Activated naive CD4-positive, alpha-beta T cell treated with anti-CD3 and anti-CD28 coated beads, Interleukin-2, amount 10 ng/mL, durations not matched to agents 7 days and 5 days (primary cell): ENCODE data around the gene GALR1.
"Not testable (repeated sequence)": the region's sequence is repeated elsewhere in the genome, so short reads cannot be mapped to it uniquely, and the experiment has no call there.

Source experiments
- CTCF ChIA-PET: fragments of 350-600 bp; sonication (Branson Sonifier 250); formaldehyde crosslinking; loops from one replicate; lab custom pipeline; 2021; ENCODE audit warnings: antibody characterized with exemption; lab: Charles Lee
- DNase-seq: peaks from one replicate; pipeline ENCODE4 v3.0.0-alpha.2; 2020
- H3K27ac Mint-ChIP-seq: one replicate; pipeline ENCODE4 v1.8.0; 2021; ENCODE audit warnings: mild to moderate bottlenecking, moderate library complexity, mixed read lengths
- H3K27me3 Mint-ChIP-seq: one replicate; pipeline ENCODE4 v1.8.0; 2021; ENCODE audit warnings: mild to moderate bottlenecking, mixed read lengths
- H3K36me3 Mint-ChIP-seq: one replicate; pipeline ENCODE4 v1.8.0; 2021; ENCODE audit warnings: mixed read lengths
- H3K4me1 Mint-ChIP-seq: one replicate; pipeline ENCODE4 v1.8.0; 2021; ENCODE audit warnings: mixed read lengths
- H3K4me3 Mint-ChIP-seq: one replicate; pipeline ENCODE4 v1.8.0; 2021; ENCODE audit warnings: mild to moderate bottlenecking, moderate library complexity, mixed read lengths
- H3K9me3 Mint-ChIP-seq: one replicate; pipeline ENCODE4 v1.8.0; 2021; ENCODE audit warnings: mixed read lengths

Gene GALR1

GRCh38 chr18:77223221-77223639 is 26.4 kb upstream of the GALR1 start:
- Mint-ChIP-seq H3K4me1 (peaks cover 3% of the 10 kb centered on the region), H3K27ac (no peak overlapping the region), H3K4me3 (no peak overlapping the region), H3K27me3 (peaks cover 15% of the 10 kb centered on the region), H3K36me3 (no peaks in the 10 kb centered on the region), H3K9me3 (no peaks in the 10 kb centered on the region)
- CTCF ChIA-PET = interaction anchor here (1.2 kb wide), 1 partner anchor 11 kb away, joined by 5 read pairs; no protein-coding TSS in a partner anchor
- no peak for DNase-seq

GRCh38 chr18:77223653-77224052 is 26.0 kb upstream of the GALR1 start:
- no peak for DNase-seq
- Mint-ChIP-seq H3K9me3 (no peaks in the 10 kb centered on the region), H3K4me1 (peaks cover 2% of the 10 kb centered on the region), H3K27ac (no peak overlapping the region), H3K4me3 (no peak overlapping the region), H3K27me3 (peaks cover 15% of the 10 kb centered on the region), H3K36me3 (no peaks in the 10 kb centered on the region)
- CTCF ChIA-PET = no interaction called here

GRCh38 chr18:77230645-77231044 is 19.0 kb upstream of the GALR1 start:
- no peak for DNase-seq
- Mint-ChIP-seq H3K27ac (no peak overlapping the region), H3K27me3 (peaks cover 25% of the 10 kb centered on the region), H3K9me3 (no peaks in the 10 kb centered on the region), H3K4me3 (no peak overlapping the region), H3K36me3 (no peaks in the 10 kb centered on the region), H3K4me1 (no peaks in the 10 kb centered on the region)
- CTCF ChIA-PET = no interaction called here

- Mint-ChIP-seq H3K36me3 (no peaks in the 10 kb centered on the region), H3K4me1 (no peaks in the 10 kb centered on the region), H3K9me3 (peaks cover 14% of the 10 kb centered on the region), H3K4me3 (no peak overlapping the region), H3K27me3 (peaks cover 23% of the 10 kb centered on the region), H3K27ac (no peak overlapping the region)
- DNase-seq = no peak
- CTCF ChIA-PET = no interaction called here
Measured at GRCh38 chr18:77234504-77235365, 14.9 kb upstream of the GALR1 start.

- CTCF ChIA-PET, H3K36me3 Mint-ChIP-seq, H3K4me3 Mint-ChIP-seq, DNase-seq, H3K4me1 Mint-ChIP-seq, H3K27ac Mint-ChIP-seq: not testable (repeated sequence)
- peaks cover 16% of the 10 kb centered on the region for H3K9me3 Mint-ChIP-seq
- peaks cover 29% of the 10 kb centered on the region for H3K27me3 Mint-ChIP-seq
Measured at GRCh38 chr18:77239285-77239684, 10.4 kb upstream of the GALR1 start.

GRCh38 chr18:77248873-77249568 is 627 bp upstream of the GALR1 start:
- peak overlapping the region; percentile 32 for H3K4me3 Mint-ChIP-seq
- H3K27me3 Mint-ChIP-seq = peaks cover 79% of the 10 kb centered on the region
- peaks cover 1% of the 10 kb centered on the region for H3K36me3 Mint-ChIP-seq
- no peak for DNase-seq
- peaks cover 12% of the 10 kb centered on the region for H3K4me1 Mint-ChIP-seq
- CTCF ChIA-PET = no interaction called here
- H3K9me3 Mint-ChIP-seq = peaks cover 7% of the 10 kb centered on the region
- H3K27ac Mint-ChIP-seq = peak overlapping the region; percentile 8

GRCh38 chr18:77250501-77250925 is 865 bp downstream of the GALR1 start:
- H3K27ac Mint-ChIP-seq = peak overlapping the region; percentile 50
- peaks cover 12% of the 10 kb centered on the region for H3K4me1 Mint-ChIP-seq
- peak overlapping the region; percentile 39 for H3K4me3 Mint-ChIP-seq
- peaks cover 1% of the 10 kb centered on the region for H3K36me3 Mint-ChIP-seq
- CTCF ChIA-PET = no interaction called here
- H3K27me3 Mint-ChIP-seq = peaks cover 79% of the 10 kb centered on the region
- no peak for DNase-seq
- peaks cover 7% of the 10 kb centered on the region for H3K9me3 Mint-ChIP-seq

- peak overlapping the region; percentile 50 for H3K27ac Mint-ChIP-seq
- DNase-seq = no peak
- H3K4me1 Mint-ChIP-seq = peaks cover 12% of the 10 kb centered on the region
- H3K4me3 Mint-ChIP-seq = peak overlapping the region; percentile 39
- H3K9me3 Mint-ChIP-seq = peaks cover 7% of the 10 kb centered on the region
- H3K27me3 Mint-ChIP-seq = peaks cover 80% of the 10 kb centered on the region
- CTCF ChIA-PET = no interaction called here
- peaks cover 1% of the 10 kb centered on the region for H3K36me3 Mint-ChIP-seq
Measured at GRCh38 chr18:77250926-77251729, 1.5 kb downstream of the GALR1 start.

- H3K4me3 Mint-ChIP-seq = no peak overlapping the region
- peaks cover 7% of the 10 kb centered on the region for H3K9me3 Mint-ChIP-seq
- peaks cover 1% of the 10 kb centered on the region for H3K36me3 Mint-ChIP-seq
- CTCF ChIA-PET = no interaction called here
- peaks cover 12% of the 10 kb centered on the region for H3K4me1 Mint-ChIP-seq
- no peak overlapping the region for H3K27ac Mint-ChIP-seq
- no peak for DNase-seq
- H3K27me3 Mint-ChIP-seq = peaks cover 80% of the 10 kb centered on the region
Measured at GRCh38 chr18:77251730-77252050, 2.0 kb downstream of the GALR1 start.

GRCh38 chr18:77254711-77255405 is 5.2 kb downstream of the GALR1 start:
- H3K9me3 Mint-ChIP-seq = peaks cover 5% of the 10 kb centered on the region
- DNase-seq = no peak
- peaks cover 4% of the 10 kb centered on the region for H3K4me1 Mint-ChIP-seq
- no peaks in the 10 kb centered on the region for H3K36me3 Mint-ChIP-seq
- H3K27ac Mint-ChIP-seq = no peak overlapping the region
- CTCF ChIA-PET = no interaction called here
- H3K27me3 Mint-ChIP-seq = peaks cover 59% of the 10 kb centered on the region
- H3K4me3 Mint-ChIP-seq = no peak overlapping the region

- Mint-ChIP-seq H3K4me1 (peaks cover 4% of the 10 kb centered on the region), H3K36me3 (no peaks in the 10 kb centered on the region), H3K9me3 (peaks cover 5% of the 10 kb centered on the region), H3K27me3 (peaks cover 52% of the 10 kb centered on the region), H3K4me3 (no peak overlapping the region), H3K27ac (no peak overlapping the region)
- DNase-seq = no peak
- CTCF ChIA-PET = no interaction called here
Measured at GRCh38 chr18:77255426-77256105, 5.9 kb downstream of the GALR1 start.

- Mint-ChIP-seq H3K4me1 (no peaks in the 10 kb centered on the region), H3K9me3 (peaks cover 16% of the 10 kb centered on the region), H3K27ac (no peak overlapping the region), H3K36me3 (no peaks in the 10 kb centered on the region), H3K4me3 (no peak overlapping the region), H3K27me3 (peaks cover 16% of the 10 kb centered on the region)
- CTCF ChIA-PET = no interaction called here
- no peak for DNase-seq
Measured at GRCh38 chr18:77262643-77263465, 13.2 kb downstream of the GALR1 start.

GRCh38 chr18:77263466-77263763 is 13.8 kb downstream of the GALR1 start:
- Mint-ChIP-seq H3K9me3 (peaks cover 12% of the 10 kb centered on the region), H3K27ac (no peak overlapping the region), H3K4me1 (no peaks in the 10 kb centered on the region), H3K27me3 (peaks cover 17% of the 10 kb centered on the region), H3K36me3 (no peaks in the 10 kb centered on the region), H3K4me3 (no peak overlapping the region)
- no peak for DNase-seq
- CTCF ChIA-PET = no interaction called here
